ENCODE results near the gene FILIP1L. TPM values are rescaled to one million over a fixed set of nuclear protein-coding genes. Genes with fewer than 3 reads are reported as not detected.

Gene FILIP1L
- total and polyA plus RNA-seq, 2 of the 8 experiments (the other 6 are each of a cell fraction or from before 2014, with no cell fraction given) = 0.06 to 0.09 TPM

- no peak for DNase-seq (ENCODE audit: low read depth in 1 of 2, low spot score in 2 of 2)
- no peak overlapping the region for H3K9ac ChIP-seq (replicated peaks in 1 of 4; ENCODE audit: extremely low read depth in 1 of 4, low read depth in 3 of 4, low read length in 3 of 4)
- H2BK12ac ChIP-seq (ENCODE audit: low read depth, low read length) = no peak overlapping the region
- no peak overlapping the region for H3K4me2 ChIP-seq (ENCODE audit: insufficient read depth in 1 of 2, low read depth in 2 of 2, low read length in 2 of 2)
- 93% methylated on average over 5 of the region's 5 CpGs; no CpG with 5 or more reads in 1 of the 2 experiments for WGBS, 2 experiments (ENCODE audit: extremely low coverage in 1 of 2, insufficient coverage in 1 of 2, insufficient read length in 1 of 2, insufficient replicate concordance in 2 of 2, low coverage in 1 of 2, low lambda C conversion rate in 2 of 2, missing lambda C conversion rate in 1 of 2)
- no peak overlapping the region for H2AFZ ChIP-seq (ENCODE audit: low read length)
- no peaks in the 10 kb centered on the region for H3K4me1 ChIP-seq (replicated peaks in 1 of 4; ENCODE audit: control insufficient read depth in 3 of 4, insufficient read depth in 4 of 4, low read length in 3 of 4)
- no peaks in the 10 kb centered on the region for H3K36me3 ChIP-seq (ENCODE audit: control insufficient read depth in 2 of 4, insufficient read depth in 4 of 4, low read length in 3 of 4)
- no peak overlapping the region for H4K91ac ChIP-seq (replicated peaks; ENCODE audit: insufficient read length, low read length)
- H4K8ac ChIP-seq (ENCODE audit: extremely low read depth, insufficient read depth, low read length) = no peak overlapping the region
- no peak overlapping the region for H3K27ac ChIP-seq (ENCODE audit: low read depth, low read length)
- no peak overlapping the region for H2BK20ac ChIP-seq (ENCODE audit: low read length)
- no peak overlapping the region for H2AK5ac ChIP-seq (ENCODE audit: low read depth, low read length)
- no peaks in the 10 kb centered on the region for H4K20me1 ChIP-seq (replicated peaks in 1 of 2; ENCODE audit: control insufficient read depth in 1 of 2, insufficient read depth in 2 of 2, low read length in 2 of 2)
- no peak overlapping the region for H3K18ac ChIP-seq (ENCODE audit: extremely low read depth, low read length)
- no peak overlapping the region for H2BK5ac ChIP-seq (ENCODE audit: low read depth, low read length)
- no peak overlapping the region for H3K4me3 ChIP-seq (ENCODE audit: extremely low read depth in 1 of 4, insufficient read depth in 2 of 4, low read depth in 3 of 4, low read length in 4 of 4)
- H3K23me2 ChIP-seq (ENCODE audit: low read depth, low read length) = no peaks in the 10 kb centered on the region
- H4K5ac ChIP-seq (ENCODE audit: insufficient read length, low read depth, low read length) = no peak overlapping the region
- ChIA-PET POLR2A (ENCODE audit: partially characterized antibody) (no interaction called here), CTCF (ENCODE audit: partially characterized antibody) (interaction anchor here (1.2 kb wide), 1 partner anchor 173 kb away, joined by 3 read pairs; no protein-coding TSS in a partner anchor)
- H3K56ac ChIP-seq (replicated peaks; ENCODE audit: insufficient read length, low read depth, low read length) = no peak overlapping the region
- H3K79me2 ChIP-seq (ENCODE audit: control insufficient read depth in 1 of 2, insufficient read depth in 2 of 2, low read length in 2 of 2) = no peaks in the 10 kb centered on the region
- no peaks in the 10 kb centered on the region; a peak in 1 of 4 replicates for H3K9me3 ChIP-seq (ENCODE audit: insufficient read depth in 2 of 2, low read depth in 1 of 2, low read length in 1 of 2)
- no peaks in the 10 kb centered on the region for H3K79me1 ChIP-seq (ENCODE audit: low read depth, low read length)
- no peak overlapping the region for H3K23ac ChIP-seq (ENCODE audit: insufficient read length)
- no peaks in the 10 kb centered on the region for H3K27me3 ChIP-seq (replicated peaks in 1 of 4; ENCODE audit: control insufficient read depth in 3 of 4, extremely low read depth in 1 of 4, insufficient read depth in 3 of 4, low read length in 3 of 4)
- no peak overlapping the region for H3K14ac ChIP-seq (ENCODE audit: insufficient read length)
- no peak overlapping the region for H2BK15ac ChIP-seq (ENCODE audit: low read length)
- H3K4ac ChIP-seq (replicated peaks; ENCODE audit: insufficient read length, low read depth, low read length) = no peak overlapping the region
- FAIRE-seq = no peak
- TF ChIP-seq CEBPB (IDR thresholded peaks at IDR 0.05; ENCODE audit: low read depth, low read length) (no peak), RFX5 (IDR thresholded peaks at IDR 0.05; ENCODE audit: borderline replicate concordance, low read depth, low read length) (no peak), SRF (IDR thresholded peaks at IDR 0.05; ENCODE audit: low read depth, low read length) (no peak), SP1 (IDR thresholded peaks at IDR 0.05; ENCODE audit: low read depth, low read length) (no peak), MAX (IDR thresholded peaks at IDR 0.05) (no peak), YY1 (IDR thresholded peaks at IDR 0.05; ENCODE audit: low read depth, low read length) (no peak), CTBP2 (IDR thresholded peaks at IDR 0.05; ENCODE audit: borderline replicate concordance, insufficient read depth, insufficient read length, low read length) (no peak), JUND (IDR thresholded peaks at IDR 0.05; ENCODE audit: low read length) (no peak), POLR2AphosphoS5 (IDR thresholded peaks at IDR 0.05; ENCODE audit: low read depth, low read length) (no peak), ATF2 (IDR thresholded peaks at IDR 0.05; ENCODE audit: low read length) (no peak)
- no peak overlapping the region for H2BK120ac ChIP-seq (replicated peaks; ENCODE audit: low read depth, low read length)
Observed at GRCh38 chr3:100023150-100023549, 91.2 kb downstream of the FILIP1L start.

Measured in H1 (cell line).